Measurements from ENCODE around the gene NLRC5.
"Not testable (repeated sequence)": the region's sequence is repeated elsewhere in the genome, so short reads cannot be mapped to it uniquely, and the experiment has no call there.

Gene NLRC5

DNA sequence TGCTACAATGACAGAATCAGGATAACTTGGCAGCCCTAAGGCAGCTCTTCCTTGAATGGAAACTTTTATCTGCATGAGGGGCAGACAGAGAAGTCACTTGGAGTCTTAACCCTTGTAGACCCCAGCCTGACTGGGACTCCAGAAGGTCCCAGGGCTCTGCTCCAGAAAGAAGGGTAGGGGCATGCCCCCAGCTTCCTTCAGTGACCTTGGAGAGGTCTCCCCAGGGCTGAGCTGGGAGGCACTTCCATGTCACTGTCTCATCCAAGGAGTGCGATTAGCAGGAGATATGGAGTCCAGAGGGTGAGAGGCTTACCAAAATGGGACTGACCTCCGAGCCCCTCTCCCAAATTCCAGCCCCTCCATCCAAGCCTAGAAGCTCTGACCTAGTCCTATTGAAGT, 3.4 kb upstream of the NLRC5 start:
- Histone ChIP-seq H3K4me2 (ENCODE audit: low read length) (peak overlapping the region; percentile 7; the same call in 1 of the 2 replicates), H3K9me2 (replicated peaks; ENCODE audit: control insufficient read depth, low read length) (no peaks in the 10 kb centered on the region), H3K9me3 (ENCODE audit: control insufficient read depth, insufficient read depth, low read length) (no peaks in the 10 kb centered on the region), H3F3A (ENCODE audit: control insufficient read depth, insufficient read depth) (no peaks in the 10 kb centered on the region; the same call in 1 of the 2 replicates), H3K79me2 (ENCODE audit: control insufficient read depth, low read length) (no peaks in the 10 kb centered on the region), H3K27ac (ENCODE audit: low read depth, low read length) (no peak overlapping the region), H3K4me1 (ENCODE audit: control insufficient read depth, low read length) (peaks cover 81% of the 10 kb centered on the region), H3K36me3 (ENCODE audit: control insufficient read depth, low read length) (no peaks in the 10 kb centered on the region), H4K20me1 (ENCODE audit: control insufficient read depth, insufficient read depth, low read depth, low read length) (no peaks in the 10 kb centered on the region), H3K27me3 (ENCODE audit: control insufficient read depth, low read length) (no peaks in the 10 kb centered on the region), H3K4me3 (ENCODE audit: low read length) (no peak overlapping the region)
- TF ChIP-seq, protein P1, sequence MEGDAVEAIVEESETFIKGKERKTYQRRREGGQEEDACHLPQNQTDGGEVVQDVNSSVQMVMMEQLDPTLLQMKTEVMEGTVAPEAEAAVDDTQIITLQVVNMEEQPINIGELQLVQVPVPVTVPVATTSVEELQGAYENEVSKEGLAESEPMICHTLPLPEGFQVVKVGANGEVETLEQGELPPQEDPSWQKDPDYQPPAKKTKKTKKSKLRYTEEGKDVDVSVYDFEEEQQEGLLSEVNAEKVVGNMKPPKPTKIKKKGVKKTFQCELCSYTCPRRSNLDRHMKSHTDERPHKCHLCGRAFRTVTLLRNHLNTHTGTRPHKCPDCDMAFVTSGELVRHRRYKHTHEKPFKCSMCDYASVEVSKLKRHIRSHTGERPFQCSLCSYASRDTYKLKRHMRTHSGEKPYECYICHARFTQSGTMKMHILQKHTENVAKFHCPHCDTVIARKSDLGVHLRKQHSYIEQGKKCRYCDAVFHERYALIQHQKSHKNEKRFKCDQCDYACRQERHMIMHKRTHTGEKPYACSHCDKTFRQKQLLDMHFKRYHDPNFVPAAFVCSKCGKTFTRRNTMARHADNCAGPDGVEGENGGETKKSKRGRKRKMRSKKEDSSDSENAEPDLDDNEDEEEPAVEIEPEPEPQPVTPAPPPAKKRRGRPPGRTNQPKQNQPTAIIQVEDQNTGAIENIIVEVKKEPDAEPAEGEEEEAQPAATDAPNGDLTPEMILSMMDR (IDR thresholded peaks at IDR 0.05; ENCODE audit: low read depth, low read length, poor library complexity, severe bottlenecking), result no peak
- TF ChIP-seq EZH2phosphoT487 (IDR thresholded peaks at IDR 0.05; ENCODE audit: borderline replicate concordance, low read length), result no peak

DNA sequence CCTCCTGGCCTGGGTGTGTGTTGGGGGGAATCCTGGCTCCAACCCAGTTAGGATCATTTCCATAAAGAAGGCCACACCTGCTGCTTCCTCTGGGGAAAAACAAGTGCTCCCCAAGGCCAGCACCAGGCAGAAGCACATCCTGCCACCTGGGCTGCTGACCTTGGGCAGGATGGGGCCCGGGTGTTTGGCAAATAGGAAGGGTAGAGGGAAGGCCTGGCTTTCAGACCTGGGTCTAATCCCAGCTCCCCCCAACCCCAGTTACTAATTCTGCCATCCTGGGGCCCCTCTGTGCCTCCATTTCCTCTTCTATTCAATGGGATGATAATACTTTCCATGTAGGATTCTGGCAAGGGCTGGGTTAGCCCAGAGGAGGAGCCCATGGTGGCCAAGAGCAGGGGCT, 3.0 kb upstream of the NLRC5 start:
- Histone ChIP-seq H3F3A (ENCODE audit: control insufficient read depth, insufficient read depth) (no peaks in the 10 kb centered on the region; the same call in 1 of the 2 replicates), H3K36me3 (ENCODE audit: control insufficient read depth, low read length) (no peaks in the 10 kb centered on the region), H3K27ac (ENCODE audit: low read depth, low read length) (no peak overlapping the region), H3K79me2 (ENCODE audit: control insufficient read depth, low read length) (no peaks in the 10 kb centered on the region), H4K20me1 (ENCODE audit: control insufficient read depth, insufficient read depth, low read depth, low read length) (no peaks in the 10 kb centered on the region), H3K4me2 (ENCODE audit: low read length) (peak overlapping the region; percentile 7; the same call in 1 of the 2 replicates), H3K9me2 (replicated peaks; ENCODE audit: control insufficient read depth, low read length) (no peaks in the 10 kb centered on the region), H3K27me3 (ENCODE audit: control insufficient read depth, low read length) (no peaks in the 10 kb centered on the region), H3K4me3 (ENCODE audit: low read length) (no peak overlapping the region), H3K4me1 (ENCODE audit: control insufficient read depth, low read length) (peaks cover 79% of the 10 kb centered on the region), H3K9me3 (ENCODE audit: control insufficient read depth, insufficient read depth, low read length) (no peaks in the 10 kb centered on the region)
- TF ChIP-seq EZH2phosphoT487 (IDR thresholded peaks at IDR 0.05; ENCODE audit: borderline replicate concordance, low read length), result no peak
- TF ChIP-seq, protein P1 (IDR thresholded peaks at IDR 0.05; ENCODE audit: low read depth, low read length, poor library complexity, severe bottlenecking), result no peak

DNA sequence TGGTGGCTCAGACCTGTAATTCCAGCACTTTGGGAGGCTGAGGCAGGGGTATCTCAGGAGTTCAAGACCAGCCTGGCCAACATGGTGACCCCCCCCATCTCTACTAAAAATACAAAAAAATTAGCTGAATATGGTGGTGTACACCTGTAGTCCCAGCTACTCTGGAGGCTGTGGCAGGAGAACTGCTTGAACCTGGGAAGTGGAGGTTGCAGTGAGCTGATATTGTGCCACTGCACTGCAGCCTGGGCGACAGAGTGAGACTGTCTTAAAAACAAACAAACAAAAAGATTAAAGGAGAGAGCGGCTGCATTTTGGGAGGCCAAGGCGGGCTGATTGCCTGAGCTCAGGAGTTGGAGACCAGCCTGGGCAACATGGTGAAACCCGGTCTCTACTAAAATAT, 2.4 kb upstream of the NLRC5 start:
- H3K4me2 ChIP-seq (ENCODE audit: low read length); H3K9me2 ChIP-seq (replicated peaks; ENCODE audit: control insufficient read depth, low read length); H3K36me3 ChIP-seq (ENCODE audit: control insufficient read depth, low read length); H3K27me3 ChIP-seq (ENCODE audit: control insufficient read depth, low read length); H3K4me3 ChIP-seq (ENCODE audit: low read length); H3K9me3 ChIP-seq (ENCODE audit: control insufficient read depth, insufficient read depth, low read length); H4K20me1 ChIP-seq (ENCODE audit: control insufficient read depth, insufficient read depth, low read depth, low read length); H3K27ac ChIP-seq (ENCODE audit: low read depth, low read length); H3K79me2 ChIP-seq (ENCODE audit: control insufficient read depth, low read length); H3F3A ChIP-seq (ENCODE audit: control insufficient read depth, insufficient read depth): not testable (repeated sequence)
- H3K4me1 ChIP-seq (ENCODE audit: control insufficient read depth, low read length), result peaks cover 73% of the 10 kb centered on the region

DNA sequence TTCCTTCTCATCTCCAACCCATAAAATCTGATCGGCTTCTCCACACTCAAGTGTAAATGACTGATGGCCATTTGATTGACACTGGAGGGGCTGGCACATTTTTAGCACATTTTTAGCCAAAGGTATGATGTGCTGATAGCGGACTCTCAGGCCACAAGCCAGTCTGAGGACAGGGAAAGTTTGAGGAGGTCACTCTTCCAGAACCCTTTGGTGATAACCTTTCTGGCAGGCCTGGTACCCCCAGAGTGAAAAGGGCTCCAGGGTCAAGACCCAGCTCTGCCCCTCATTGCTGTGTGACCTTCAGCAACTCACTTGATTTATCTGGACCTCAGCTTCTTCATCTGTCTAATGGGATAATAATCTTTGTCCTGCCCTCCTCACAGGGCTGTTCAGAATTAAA, 1.7 kb upstream of the NLRC5 start:
- Histone ChIP-seq H3K9me2 (replicated peaks; ENCODE audit: control insufficient read depth, low read length) (no peaks in the 10 kb centered on the region), H3K4me1 (ENCODE audit: control insufficient read depth, low read length) (peaks cover 65% of the 10 kb centered on the region), H3K36me3 (ENCODE audit: control insufficient read depth, low read length) (no peaks in the 10 kb centered on the region), H3K79me2 (ENCODE audit: control insufficient read depth, low read length) (no peaks in the 10 kb centered on the region), H3K9me3 (ENCODE audit: control insufficient read depth, insufficient read depth, low read length) (no peaks in the 10 kb centered on the region), H3K27ac (ENCODE audit: low read depth, low read length) (no peak overlapping the region), H4K20me1 (ENCODE audit: control insufficient read depth, insufficient read depth, low read depth, low read length) (no peaks in the 10 kb centered on the region), H3K4me2 (ENCODE audit: low read length) (no peak overlapping the region), H3F3A (ENCODE audit: control insufficient read depth, insufficient read depth) (no peaks in the 10 kb centered on the region; the same call in 1 of the 2 replicates), H3K4me3 (ENCODE audit: low read length) (no peak overlapping the region), H3K27me3 (ENCODE audit: control insufficient read depth, low read length) (no peaks in the 10 kb centered on the region)
- TF ChIP-seq, protein P1 (IDR thresholded peaks at IDR 0.05; ENCODE audit: low read depth, low read length, poor library complexity, severe bottlenecking), result no peak
- no peak for TF ChIP-seq EZH2phosphoT487 (IDR thresholded peaks at IDR 0.05; ENCODE audit: borderline replicate concordance, low read length)

Measured in DOHH2 (cell line).